Activated T-cell treated with anti-CD3 and anti-CD28 coated beads for 48 hours (primary cell): ENCODE data around the gene LRRC42.

Experiments
- DNase-seq: peaks from one replicate; pipeline ENCODE4 v3.0.0-alpha.2; 2020; ENCODE audit warnings: low read depth

Gene LRRC42, protein sequence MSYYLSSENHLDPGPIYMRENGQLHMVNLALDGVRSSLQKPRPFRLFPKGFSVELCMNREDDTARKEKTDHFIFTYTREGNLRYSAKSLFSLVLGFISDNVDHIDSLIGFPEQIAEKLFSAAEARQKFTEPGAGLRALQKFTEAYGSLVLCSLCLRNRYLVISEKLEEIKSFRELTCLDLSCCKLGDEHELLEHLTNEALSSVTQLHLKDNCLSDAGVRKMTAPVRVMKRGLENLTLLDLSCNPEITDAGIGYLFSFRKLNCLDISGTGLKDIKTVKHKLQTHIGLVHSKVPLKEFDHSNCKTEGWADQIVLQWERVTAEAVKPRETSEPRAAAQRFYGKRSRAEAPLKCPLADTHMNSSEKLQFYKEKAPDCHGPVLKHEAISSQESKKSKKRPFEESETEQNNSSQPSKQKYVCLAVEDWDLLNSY

DNA sequence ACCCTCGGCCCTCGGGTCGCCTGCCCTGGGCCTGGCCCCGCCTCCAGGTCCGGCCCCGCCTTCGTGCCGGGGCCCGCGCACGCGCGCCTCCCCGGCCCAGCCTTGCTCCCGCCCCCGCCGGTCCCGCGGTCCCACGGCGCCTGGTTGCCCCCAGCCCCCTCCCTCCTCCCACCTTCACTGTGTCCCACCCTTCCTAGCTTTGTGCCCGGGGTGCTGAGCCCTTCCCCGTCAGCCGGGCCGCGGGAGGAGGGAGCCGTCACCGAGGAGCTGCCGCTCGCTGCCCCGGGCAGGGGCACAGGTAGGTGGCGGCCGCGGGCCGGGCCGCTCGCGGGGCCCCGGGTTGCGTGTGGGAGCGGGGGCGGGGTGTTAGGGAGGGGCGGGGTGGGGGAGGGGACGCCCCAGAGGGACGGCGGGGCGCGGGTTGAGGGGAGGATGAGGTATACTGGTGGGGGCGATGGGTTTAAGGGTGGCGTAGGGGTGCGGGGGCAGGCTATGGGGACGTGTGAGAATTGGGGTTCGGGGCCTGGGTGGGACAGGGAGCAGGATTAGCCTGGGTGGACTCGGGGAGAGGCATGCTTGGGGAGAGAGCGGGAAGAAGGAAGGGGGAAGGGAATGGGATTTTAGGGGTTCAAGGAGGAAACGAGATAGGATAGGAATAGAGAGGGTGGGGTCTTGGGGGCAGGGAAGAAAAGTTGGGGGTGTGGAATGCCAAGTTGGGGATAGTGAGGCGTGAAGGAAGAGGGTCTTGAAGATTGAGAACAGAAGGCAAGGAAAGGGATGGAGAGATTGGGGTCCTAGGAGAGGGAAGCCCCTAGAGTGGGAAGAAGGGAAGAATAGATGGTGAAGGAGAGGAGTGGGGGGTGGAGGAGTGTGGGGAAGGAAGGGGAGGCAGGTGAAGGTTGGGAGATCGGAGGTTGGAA, at the start of gene LRRC42:
Gene LRRC42, plus strand, starts transcription at position 99 of the 920 bp plus-strand sequence. CDS start 5,650 bp downstream, outside the sequence.
- DNase-seq, result peak; percentile 86

DNA sequence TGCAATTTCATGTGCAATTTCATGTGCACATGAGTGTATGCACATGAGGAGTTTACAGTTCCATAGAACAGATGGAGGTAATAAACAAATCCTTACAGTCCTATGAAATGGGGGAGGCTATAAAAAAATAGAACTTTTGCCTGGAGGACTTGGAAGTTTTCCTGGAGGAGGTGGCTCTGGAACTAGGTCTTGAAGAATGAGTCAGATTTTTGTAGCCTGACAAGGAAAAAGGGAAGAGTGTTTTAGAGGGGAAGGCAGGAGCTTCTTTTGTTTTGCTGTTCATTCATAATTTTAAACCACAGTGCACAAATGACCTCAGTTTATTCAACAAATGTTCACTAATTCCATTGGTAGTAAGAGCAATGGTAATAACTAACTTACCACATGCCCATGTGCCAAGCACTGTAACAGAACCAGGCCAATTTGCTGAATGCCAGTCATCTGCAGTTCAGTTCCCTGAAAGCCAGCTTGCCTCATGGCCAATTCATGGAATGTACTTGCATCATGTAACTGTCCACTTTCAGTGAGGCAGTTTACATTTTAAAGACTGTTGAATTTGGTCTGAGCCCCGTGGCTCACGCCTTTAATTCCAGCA, 49.4 kb upstream of the LRRC42 start:
- DNase-seq, result no peak

DNA sequence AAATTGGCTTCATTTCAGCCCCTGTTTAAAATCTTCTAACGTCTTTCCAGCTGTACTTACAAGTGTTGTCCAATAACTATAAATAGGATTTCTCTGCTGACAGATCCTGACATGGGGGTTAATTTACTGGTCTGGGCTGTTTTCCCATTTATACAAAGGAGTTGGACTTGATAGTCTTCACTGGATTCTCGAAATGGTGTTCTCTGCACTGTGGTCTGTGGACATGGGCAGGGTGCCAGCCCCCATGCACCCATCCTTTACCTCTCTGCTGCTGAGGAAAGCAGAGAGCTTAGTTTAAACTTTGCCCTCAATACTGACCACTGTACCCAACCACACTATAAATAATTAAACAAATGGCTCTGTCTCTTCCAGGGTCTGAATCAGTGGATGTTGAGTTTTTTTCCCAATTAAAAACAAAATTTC, 46.9 kb upstream of the LRRC42 start:
- no peak for DNase-seq

DNA sequence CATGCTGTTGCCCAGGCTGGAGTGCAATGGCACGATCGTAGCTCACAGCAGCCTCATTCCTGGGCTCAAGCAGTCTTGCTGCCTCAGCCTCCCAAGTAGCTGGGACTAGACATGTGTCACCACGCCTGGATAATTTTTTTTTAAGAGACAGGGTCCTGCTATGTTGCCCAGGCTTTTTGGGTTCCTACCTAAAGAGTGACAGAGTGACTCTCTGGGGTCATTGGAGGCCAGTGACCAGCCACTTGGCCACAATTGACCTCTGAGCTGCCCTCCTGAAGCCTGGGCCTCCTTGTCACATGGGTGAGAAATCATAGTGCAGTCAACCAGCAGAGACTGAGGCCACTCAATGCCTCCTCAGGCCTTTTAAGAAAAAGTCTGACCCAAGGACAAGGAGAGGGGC, 46.4 kb upstream of the LRRC42 start:
- no peak for DNase-seq

DNA sequence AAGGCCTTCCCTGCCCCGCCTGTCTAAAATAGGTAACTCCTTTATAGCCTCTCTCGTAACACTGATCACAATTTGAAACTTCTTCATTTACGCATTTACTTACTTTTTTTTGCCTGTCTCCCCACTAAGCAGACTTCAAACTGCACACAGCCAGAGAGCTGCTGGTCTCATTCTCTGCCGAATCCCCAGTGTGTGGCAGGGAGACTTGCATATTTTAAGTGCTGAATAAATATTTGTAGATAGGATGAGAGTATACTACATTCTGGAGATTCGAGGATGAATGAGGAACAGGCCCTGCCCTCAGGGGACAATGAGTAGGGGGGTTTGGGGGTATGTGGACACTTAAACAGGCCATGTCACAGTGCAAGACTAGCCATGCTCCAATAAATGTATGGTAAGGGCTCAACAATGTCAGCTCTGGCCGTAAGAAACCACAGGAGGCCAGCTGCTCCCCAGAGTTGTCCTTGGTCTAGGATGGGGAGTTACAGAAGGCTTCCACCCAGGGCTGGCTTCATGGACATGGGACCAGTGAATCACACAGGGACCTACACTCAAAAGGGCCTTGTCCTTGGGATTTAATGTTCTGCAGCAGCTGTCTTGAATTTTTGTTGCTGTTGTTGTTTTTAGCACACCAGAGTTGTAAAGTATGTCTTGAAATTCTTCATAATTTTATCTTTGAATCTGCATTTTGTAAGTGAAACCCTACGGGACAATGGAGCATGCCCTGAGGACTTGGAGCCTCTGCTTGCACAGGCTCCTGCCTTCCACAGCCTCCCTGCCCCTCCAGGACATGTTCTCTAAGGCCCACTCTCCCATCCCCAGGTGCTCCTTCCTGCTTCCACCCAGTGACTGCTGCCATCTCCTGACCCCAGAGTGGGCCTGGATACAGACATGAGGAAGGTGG, 43.7 kb upstream of the LRRC42 start:
- no peak for DNase-seq

DNA sequence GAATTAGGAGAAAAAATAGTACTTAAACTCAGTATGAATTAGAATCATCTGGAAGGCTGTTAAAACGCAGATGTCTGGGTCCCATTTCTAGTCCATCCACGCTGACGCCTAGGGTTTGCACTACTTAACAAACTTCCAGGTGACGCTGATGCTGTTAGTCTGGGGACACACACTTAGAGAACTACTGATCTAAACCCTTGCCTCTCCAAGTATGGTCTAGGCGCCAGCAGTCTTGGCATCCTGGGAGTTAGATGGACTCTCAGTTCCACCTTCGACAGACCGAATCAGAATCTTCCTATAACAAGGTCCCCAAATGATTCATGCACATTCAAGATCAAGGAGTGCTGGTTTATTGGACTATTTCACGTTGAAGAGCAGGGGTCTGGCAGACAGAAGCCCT, 40.6 kb upstream of the LRRC42 start:
- DNase-seq, result no peak

DNA sequence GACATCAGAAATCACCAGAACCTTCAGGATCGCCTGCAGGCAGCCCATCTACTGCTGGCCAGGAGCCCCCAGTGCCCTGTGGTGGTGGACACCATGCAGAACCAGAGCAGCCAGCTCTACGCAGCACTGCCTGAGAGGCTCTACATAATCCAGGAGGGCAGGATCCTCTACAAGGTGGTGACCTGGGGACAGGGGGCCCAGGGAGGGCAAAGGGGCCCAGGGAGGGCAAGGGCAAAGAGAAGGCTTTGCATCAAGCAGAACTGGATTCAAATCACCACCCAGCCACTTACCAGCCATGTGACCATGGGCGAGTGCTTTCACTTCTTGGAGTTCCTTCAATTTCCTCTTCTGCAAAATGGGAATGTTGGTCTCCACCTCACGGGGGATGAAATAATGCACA, 40.0 kb upstream of the LRRC42 start:
- no peak for DNase-seq

DNA sequence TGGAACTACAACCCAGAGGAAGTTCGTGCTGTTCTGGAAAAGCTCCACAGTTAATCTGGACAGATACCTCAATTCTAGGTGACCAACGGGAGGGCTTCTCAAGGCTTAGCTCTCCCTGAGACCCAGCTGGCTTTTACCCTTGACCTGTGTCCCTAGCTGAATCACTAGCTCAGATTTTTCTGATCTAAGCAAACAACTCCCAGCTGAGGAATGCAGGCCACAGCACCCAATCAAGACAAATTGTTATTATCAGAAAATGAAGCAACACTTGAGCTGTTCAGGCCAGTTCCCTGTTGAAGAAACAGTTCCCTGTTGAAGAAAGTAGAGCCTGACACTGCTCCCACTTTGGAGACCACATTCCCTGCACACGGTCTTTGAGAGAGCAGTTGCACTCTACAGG, 36.2 kb upstream of the LRRC42 start:
- DNase-seq, result no peak

DNA sequence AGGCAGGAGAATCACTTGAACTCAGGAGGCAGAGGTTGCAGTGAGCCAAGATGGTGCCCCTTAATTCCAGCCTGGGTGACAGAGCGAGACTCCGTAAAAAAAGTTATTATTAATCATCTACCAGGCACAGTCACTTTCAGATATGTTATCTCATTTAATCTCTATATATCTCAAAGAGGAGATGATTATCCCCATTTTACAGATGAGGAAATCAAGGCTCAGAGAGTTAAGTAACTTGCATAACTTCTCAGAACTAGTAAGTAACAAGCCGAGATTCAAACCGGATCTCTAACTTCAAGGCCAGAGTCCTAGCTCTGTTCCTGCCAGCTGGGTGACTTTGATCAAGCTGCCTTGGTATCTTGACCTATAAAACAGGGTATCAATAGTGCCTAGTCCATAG, 34.7 kb upstream of the LRRC42 start:
- no peak for DNase-seq

DNA sequence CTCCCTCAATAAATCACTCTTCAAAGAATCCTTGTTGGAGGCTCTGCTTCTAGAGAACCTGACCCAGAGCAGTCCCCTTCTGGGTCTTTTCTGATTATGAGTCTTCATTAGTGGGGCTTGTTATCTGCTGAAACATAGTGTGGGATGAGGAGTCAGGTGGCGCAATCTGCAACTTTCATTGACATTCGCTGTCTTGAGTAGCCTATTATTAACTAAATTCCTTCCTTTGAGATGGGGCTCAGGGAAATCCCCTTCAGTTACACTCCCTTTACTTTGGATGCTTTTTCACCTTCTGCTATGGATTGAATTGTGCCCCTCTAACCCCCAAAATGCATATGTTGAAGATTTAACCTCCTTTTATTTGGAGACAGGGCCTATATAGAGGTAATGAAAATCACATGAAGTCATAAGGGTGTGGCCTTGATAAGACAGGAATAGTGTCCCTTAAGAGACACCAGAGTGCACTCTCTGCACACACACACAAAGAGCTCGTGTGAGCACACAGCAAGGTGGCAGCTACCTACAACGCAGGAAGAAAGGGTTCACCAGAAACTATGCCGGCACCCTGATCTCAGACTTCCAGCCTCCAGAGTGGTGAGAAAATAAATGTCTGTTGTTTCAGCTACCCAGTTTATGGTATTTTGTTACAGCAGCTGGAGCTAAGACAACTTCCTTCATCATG, 32.7 kb upstream of the LRRC42 start:
- no peak for DNase-seq

DNA sequence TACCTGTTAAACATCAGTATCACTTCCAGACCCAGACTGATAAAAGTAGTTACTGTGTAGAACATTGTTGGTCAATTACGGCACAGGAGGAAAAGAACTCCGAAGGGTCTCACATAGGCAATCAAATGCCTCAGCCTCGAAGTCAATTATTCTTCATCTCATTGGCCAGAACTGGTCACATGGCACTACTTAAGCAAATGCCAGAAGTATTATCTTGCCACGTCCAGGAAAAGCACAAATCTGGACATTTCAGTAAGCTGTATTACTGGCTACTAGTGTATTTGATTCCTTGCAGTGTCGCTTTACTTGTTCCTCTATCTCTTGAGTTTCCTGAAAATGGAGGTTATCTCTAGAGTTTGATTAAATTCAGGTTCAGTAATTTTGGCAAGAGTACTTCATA, 27.8 kb upstream of the LRRC42 start:
- DNase-seq, result no peak

DNA sequence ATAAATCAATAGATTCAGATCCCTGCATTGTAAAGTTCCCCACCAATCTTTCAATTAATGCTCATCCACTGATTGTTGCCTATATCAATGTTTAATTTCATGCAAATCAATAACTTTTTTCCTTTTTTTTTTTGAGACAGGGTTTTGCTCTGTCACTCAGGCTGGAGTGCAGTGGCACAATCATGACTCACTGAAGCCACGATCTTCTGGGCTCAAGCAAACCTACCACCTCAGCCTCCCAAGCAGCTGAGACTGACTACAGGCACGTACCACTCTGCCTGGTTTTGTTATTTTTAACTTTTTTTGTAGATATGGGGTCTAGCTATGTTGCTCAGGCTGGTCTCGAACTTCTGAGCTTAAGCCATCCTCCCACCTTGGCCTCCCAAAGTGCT, 26.5 kb upstream of the LRRC42 start:
- DNase-seq, result peak; percentile 23

DNA sequence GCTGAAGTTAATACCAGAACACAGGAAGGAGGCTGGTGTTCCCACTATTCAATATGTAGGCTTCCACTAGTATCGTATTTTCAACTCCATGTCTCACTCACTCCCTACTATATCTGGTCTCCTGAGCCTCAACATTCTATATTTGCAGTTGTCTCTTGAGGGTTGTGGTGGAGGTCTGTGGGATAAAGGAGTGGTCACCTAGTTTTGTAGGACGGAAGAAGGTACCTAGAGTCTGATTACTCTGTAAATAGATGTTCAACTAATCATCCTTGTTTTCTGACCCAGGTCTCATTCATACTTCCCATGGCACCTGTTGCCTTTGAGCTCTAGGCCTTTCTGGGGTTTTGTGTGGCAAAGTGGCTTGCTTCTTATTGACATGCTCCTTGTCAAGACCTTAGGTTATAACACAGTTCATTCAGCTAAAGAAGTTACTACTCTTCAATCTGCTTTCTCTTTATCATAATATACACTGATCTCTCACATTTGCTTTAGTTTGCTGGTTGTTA, 18.7 kb upstream of the LRRC42 start:
- DNase-seq, result no peak

DNA sequence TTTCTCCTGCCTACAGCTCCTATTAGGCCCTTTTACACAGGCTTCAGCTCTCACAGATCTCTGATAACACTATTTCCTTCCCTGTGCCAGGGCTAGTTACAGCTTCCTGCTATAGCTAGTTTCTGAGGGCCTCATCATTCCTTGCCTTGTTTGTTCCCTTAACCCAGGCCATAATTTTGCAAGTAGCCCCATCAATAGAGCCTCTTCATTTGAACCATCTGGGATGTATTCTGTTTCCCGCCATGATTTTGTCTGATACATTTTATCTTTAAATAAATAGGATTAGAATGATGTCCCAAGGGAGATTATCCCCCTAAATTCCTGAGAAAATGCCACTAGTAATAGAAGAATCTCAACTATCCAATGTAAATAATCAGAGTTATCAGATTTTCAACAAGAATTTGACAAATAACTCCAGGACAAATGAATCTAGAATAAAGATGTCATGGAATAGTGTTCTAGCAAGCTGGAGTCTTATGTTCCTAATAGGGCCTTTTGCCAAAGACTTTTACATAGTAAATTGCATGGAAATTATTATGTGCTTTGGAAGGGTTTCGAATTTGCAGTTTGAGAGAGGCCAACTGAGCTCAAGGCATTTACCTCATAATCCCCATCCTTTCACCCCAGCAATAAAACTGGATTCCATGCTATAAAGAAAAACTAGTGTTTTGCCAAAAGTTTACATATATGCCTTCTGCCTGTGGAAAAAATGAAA, 16.7 kb upstream of the LRRC42 start:
- no peak for DNase-seq

DNA sequence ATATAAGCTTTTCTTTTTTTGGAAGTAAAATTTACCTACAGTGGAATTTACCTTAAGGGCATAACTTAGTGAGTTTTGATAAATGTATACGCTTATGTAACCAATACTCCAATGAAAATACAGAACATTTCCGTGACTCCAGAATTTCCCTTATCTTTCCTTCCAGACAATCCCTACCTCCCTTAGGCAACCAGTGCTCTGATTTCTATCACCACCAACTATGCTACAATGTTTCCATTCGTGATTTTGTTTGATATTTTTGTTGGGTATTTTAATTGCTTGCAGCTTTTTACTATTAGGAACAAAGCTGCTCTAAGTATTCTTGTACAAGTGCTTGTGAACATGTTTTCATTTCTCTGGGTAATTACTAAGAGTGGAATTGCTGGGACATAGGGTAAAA, 15.2 kb upstream of the LRRC42 start:
- DNase-seq, result no peak

DNA sequence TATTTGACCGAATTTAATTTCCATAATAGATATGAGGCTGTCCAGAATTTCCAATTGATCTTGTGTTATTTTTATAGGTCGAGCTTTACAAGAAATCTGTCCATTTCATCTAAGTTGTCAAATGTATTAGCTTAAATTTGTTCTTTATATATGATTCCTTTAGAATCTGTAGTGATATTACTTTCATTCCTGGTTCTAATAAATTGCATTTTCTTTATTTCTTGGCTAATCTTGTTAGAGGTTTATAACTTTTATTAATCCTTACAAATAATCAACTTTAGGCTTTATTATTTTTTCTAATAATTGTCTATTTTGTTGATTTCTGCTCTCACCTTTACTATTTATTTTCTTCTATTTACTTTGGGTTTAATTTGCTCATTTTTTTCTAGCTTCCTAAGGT, 14.6 kb upstream of the LRRC42 start:
- DNase-seq, result no peak

DNA sequence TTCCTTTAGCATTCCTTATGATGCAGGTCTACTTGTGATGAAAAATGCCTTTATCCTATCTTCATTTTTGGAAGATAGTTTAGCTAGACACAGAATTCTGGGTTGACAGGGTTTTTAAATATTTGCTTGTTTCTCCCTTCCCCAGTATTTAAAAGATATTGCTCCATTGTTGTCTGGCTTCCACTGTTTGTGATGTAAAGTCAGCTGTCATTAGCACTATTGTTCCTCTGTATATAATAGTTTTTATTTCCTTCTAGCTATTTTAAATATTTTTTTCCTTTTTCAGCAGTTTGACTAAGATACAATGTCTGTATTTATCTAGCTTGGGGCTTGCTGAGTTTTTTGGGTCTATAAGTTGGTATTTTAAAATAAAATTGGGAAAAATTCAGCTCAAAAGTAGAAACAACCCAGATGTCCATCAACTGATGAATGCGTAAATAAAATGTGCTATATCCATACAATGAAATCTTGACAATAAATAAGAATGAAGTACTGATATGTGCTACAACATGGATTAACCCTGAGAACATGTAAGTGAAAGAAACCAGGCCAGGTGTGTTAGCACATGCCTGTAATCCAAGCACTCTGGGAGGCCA, 11.9 kb upstream of the LRRC42 start:
- DNase-seq, result no peak

DNA sequence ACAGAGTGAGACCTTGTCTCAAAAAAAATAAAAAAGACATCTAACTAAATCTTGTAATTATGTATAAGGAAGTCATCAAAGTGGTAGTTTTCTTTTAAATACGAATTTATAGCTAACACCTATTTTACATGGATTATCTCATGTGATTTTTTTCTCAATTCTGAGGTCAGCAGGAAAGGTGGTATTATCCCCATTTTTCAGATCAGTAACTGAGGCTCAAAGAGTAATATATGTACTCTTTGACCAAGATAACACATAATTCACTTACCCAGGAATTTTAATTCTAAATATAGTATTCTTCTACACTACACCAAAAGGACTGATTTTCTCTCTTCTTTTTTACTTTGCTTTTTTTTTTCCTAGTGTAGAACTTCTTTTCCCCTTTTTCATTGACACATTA, 9.7 kb upstream of the LRRC42 start:
- no peak for DNase-seq

DNA sequence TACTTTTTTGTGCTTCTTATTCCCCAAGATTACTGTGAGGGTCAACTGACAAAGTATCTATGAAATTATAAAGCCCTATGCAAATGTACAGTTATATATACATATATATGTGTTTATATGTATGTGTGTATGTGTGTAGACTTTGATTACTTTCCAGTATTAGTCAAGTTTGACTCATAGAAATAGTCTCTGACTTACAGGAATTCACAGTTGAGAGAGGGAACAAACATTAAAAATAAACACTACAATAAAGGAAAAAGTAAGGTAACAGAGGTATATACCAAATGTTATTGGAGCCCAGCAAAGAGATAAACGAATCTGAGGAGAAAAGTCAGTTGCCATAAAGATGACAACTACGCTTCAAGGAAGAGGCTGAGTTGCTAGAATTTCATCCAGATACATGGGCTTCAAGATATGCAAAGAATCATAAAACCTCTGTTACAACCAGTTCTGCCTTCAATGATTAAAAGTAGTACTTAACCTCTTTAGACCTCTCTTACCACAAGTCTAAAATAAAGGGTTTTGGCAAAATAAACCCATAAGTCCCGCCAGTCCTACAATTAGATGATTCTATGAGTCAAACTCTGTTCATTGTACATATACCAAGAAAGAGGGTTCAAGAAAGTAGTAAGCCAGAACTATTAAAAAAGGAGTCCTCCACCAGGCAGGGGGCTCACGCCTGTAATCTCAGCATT, 7.9 kb upstream of the LRRC42 start:
- no peak for DNase-seq
